HG03066 (cell line): ENCODE results near the gene ELOVL7.
"Not testable (repeated sequence)": the region's sequence is repeated elsewhere in the genome, so short reads cannot be mapped to it uniquely, and the experiment has no call there.

Experiments
- ATAC-seq: cut with Tn5 transposase; IDR thresholded peaks from one replicate; pipeline ENCODE4 v1.9.1; 2021; ENCODE audit warnings: low read depth; ENCODE audit not compliant: unreplicated experiment

ELOVL7 gene

GRCh38 chr5:60797482-60798153 lies 46.5 kb downstream of the ELOVL7 start:
- ATAC-seq, result no peak

- ATAC-seq, result not testable (repeated sequence)
Measured at GRCh38 chr5:60795424-60795950, 48.6 kb downstream of the ELOVL7 start.

DNA sequence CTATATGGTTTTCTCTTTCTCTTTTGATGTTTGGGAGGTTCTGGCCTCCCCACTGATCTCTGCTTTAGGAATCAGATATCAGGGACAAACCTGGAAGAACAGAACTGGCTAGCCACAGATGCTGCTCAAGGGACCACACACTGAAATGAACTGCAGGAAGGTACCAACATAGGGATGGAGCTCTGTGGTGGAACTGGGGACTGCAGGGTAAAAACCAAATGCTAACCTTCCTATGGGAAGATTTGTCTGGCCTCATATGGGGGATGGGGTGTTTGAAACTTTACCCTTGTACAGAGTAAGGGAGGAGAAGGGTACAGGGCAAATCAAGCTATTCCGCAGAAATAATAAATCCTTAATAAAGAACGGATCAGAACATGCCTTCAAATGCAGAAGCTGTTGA lies 49.4 kb downstream of the ELOVL7 start:
- ATAC-seq, result no peak

DNA sequence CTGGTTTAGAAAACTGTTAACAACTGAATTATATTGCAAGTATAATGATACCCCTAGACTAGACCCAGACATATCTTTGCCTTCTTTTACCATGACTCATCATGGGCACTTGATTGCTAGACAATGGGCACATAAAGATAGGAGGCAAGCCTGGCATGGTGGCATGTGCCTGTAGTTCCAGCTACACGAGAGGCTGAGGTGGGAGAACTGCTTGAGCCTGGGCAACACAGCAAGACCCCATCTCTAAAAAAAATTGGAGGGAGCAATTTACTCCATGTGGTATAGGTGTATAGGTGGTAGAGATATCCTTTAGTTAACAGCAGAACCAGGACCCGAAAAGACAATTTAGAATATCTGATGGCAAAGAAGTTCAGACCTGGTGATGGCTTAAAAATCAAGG lies 51.6 kb downstream of the ELOVL7 start:
- ATAC-seq, result no peak

DNA sequence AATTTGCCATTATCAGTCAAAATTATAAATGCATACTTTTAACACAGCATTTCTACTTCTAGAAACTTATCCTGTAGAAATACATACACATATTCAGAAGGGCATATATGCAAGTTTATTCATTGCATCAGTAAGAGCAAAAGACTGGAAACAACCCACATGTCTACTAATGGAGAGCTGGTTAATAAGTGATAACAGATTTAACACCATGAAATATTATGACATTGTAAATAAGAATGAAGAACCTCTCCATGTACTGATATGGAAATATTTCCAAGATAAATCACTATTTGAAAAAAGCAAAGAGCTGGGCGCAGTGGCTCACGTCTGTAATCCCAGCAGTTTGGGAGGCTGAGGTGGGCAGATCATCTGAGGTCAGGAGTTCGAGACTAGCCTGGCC lies 54.5 kb downstream of the ELOVL7 start:
- no peak for ATAC-seq

DNA sequence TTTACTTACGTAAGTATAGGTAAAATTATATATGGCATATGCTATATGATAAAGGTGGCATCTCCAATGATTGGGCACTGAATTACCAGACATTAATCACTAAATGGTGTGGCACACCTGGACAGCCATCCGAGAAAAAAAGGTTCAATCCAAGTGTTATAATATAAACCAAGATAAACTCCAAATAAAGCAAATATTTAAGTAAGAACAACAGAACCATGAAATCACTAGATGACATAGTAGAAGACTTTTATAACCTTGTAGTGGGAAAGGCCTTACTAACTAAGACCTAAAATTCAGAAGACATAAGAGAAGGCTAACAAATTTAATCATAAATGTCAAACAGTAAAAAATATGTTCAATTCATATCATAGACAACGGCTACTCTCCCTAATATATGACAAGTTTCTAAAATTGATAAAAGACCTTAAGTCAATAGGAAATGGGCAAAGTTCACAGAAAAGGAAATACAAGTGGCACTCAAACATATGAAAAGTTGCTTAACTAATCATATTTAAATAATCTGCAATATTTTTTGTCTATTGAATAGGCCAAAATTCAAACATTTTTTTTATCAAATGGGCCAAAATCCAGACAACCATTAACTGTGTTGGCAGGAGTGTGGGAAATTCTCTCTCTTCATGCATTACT lies 55.1 kb downstream of the ELOVL7 start:
- no peak for ATAC-seq

GRCh38 chr5:60779466-60779865 lies 64.6 kb downstream of the ELOVL7 start:
- no peak for ATAC-seq

GRCh38 chr5:60776343-60776742 lies 67.7 kb downstream of the ELOVL7 start:
- ATAC-seq, result no peak

DNA sequence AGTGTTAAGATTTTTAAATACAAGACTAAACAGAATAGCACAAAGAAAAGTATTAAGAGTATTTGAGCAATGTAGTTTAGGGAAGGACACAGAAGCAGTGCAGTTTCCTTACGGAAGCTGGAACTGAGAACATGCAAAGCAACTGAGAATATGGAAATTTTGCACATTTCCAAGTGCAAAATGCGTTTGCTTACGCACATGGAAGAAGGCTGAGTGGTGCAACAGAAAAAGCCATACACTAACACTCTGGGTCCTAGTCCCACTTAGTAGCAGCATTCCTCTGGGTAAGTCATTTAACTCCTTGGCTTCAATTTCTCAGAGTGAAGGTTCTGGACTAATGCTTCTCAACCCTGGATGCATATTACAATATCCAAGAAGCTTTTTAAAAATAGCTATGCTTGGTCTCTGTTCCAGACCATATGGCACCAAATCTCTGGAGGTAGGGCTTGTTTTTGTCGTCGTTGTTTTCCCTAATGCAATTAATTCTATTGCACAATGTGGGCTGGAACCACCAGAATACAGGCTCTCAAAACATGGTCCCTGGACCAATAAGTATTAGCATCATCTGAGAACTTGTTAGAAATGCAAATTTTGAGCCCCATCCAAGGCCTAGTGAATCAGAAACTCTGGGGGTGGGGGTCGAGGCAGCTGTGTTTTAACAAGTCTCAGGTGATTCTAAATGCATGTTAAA lies 78.9 kb downstream of the ELOVL7 start:
- no peak for ATAC-seq

- ATAC-seq, result no peak
Measured at GRCh38 chr5:60763061-60763460, 81.0 kb downstream of the ELOVL7 start.

DNA sequence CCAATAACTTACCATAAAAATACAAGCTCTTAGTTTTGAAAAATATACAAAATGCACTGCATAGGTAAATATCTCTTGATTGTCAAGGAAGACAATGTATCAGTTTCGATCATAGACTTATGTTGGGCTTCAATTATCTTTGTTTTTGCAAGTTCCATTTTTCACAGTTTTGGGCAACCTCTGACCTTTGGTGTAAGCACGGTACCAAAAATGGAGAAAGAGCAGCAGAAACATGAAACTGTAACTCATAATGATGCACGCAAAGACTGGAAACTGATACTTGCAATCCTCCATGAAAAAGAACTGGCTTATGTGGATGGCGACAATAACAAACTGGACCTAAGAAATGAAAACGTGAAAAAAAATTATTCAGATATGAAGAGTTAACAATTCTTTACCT lies 89.6 kb downstream of the ELOVL7 start:
- ATAC-seq, result no peak

GRCh38 chr5:60744682-60745081 lies 99.4 kb downstream of the ELOVL7 start:
- ATAC-seq, result no peak

GRCh38 chr5:60743511-60744314 lies 100.4 kb downstream of the ELOVL7 start:
- ATAC-seq, result no peak

- no peak for ATAC-seq
Measured at GRCh38 chr5:60740322-60740721, 103.7 kb downstream of the ELOVL7 start.

GRCh38 chr5:60738933-60739332 lies 105.1 kb downstream of the ELOVL7 start:
- no peak for ATAC-seq

DNA sequence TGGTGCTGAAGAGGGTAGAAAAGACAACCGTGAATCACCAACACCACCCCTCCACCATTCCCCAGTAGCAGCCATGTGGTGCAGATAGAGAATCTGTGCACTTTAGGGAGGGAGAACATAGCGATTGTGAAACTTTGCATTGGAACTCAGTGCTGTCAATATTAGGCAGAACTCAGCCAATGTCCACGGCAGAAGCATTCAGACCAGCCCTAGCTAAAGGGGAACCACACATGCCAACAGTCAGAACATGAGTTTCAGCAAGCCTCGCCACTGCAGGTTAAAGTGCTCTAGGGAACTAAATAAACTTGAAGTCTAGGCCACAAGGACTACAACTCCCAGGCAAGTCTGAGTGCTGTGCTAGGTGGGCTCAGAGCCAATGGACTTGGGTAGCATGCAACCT lies 105.6 kb downstream of the ELOVL7 start:
- no peak for ATAC-seq

- ATAC-seq, result not testable (repeated sequence)
Measured at GRCh38 chr5:60730858-60731257, 113.2 kb downstream of the ELOVL7 start.

- no peak for ATAC-seq
Measured at GRCh38 chr5:60727033-60727679, 116.9 kb downstream of the ELOVL7 start.

GRCh38 chr5:60724126-60724525 lies 119.9 kb downstream of the ELOVL7 start:
- ATAC-seq, result no peak

GRCh38 chr5:60722416-60722815 lies 121.7 kb downstream of the ELOVL7 start:
- ATAC-seq, result no peak
